K562 (cell line): ENCODE results near the gene TEPSIN. TPM values are rescaled to one million over a fixed set of nuclear protein-coding genes. Genes with fewer than 3 reads are reported as not detected.

Experiments
- ATAC-seq: fragments of 200-7000 bp; cut with Tn5 transposase; 3 replicates; pipeline ENCODE4 v1.9.1; 2020; ENCODE audit warnings: moderate library complexity
- BruUV-seq: library from RNA; stranded (reverse); fragments of 400-500 nt; replicated peaks from 2 replicates; lab custom pipeline; 2021; lab: Mats Ljungman, UMichigan
- CTCF ChIA-PET: fragments of 300-600 bp; formaldehyde crosslinking; extraction: SDS; loops from one replicate; lab custom pipeline; 2021; ENCODE audit warnings: low intra/inter-chr PET ratio; lab: Yijun Ruan, JAX
- POLR2A ChIA-PET: fragments of 300-600, 350-650 bp; sonication (Branson Sonifier 250); formaldehyde crosslinking; extraction: SDS; loops from one replicate; lab custom pipeline; 2021; ENCODE audit warnings: antibody characterized with exemption, inconsistent platforms; lab: Yijun Ruan, JAX
- DNase-seq, 4 experiments: peaks; one replicate each; pipeline versions ENCODE4 v3.0.0 to v3.0.0-alpha.2; 2011 to 2018; ENCODE audit warnings: low spot score in 3 of 4, mixed read lengths in 3 of 4; ENCODE audit errors: extremely low read depth in 1 of 4
- FAIRE-seq: peaks from 2 replicates; lab custom pipeline; 2011; peaks lifted over from hg19 to GRCh38; lab: Jason Lieb, UNC
- H2AFZ ChIP-seq: 2 replicates; pipeline ENCODE4 v1.6.0; 2011; ENCODE audit warnings: low read depth, low read length, control low read depth, inconsistent platforms
- H3K27ac ChIP-seq: fragments of 200-600 bp; 3 replicates; pipeline ENCODE4 v1.8.0; 2011; ENCODE audit warnings: low read depth, mild to moderate bottlenecking, control low read depth, inconsistent platforms, low read length, moderate library complexity, mixed read lengths; ENCODE audit errors: extremely low read depth
- H3K27me3 ChIP-seq, 2 experiments: fragments of 300-600 bp in 1 of 2; 2 replicates in 1 of 2; 3 replicates in 1 of 2; pipeline versions ENCODE4 v1.6.0 to v1.8.0; 2011; ENCODE audit warnings: inconsistent platforms in 2 of 2, low read length in 2 of 2, mild to moderate bottlenecking in 1 of 2, mixed read lengths in 1 of 2, moderate library complexity in 1 of 2; ENCODE audit not compliant: control insufficient read depth in 2 of 2, insufficient read depth in 2 of 2
- H3K36me3 ChIP-seq: fragments of 300-600 bp; 3 replicates; pipeline ENCODE4 v1.8.0; 2011; ENCODE audit warnings: mild to moderate bottlenecking, low read length, inconsistent platforms; ENCODE audit not compliant: control insufficient read depth, insufficient read depth
- H3K4me1 ChIP-seq, 2 experiments: fragments of 200-600 bp in 1 of 2; replicated peaks in 1 of 2; 2 replicates in 1 of 2; 3 replicates in 1 of 2; pipeline versions ENCODE4 v1.5.1 to v1.8.0; 2011; ENCODE audit warnings: inconsistent platforms in 2 of 2, low read length in 2 of 2, mild to moderate bottlenecking in 1 of 2, mixed read lengths in 1 of 2, moderate library complexity in 1 of 2; ENCODE audit not compliant: control insufficient read depth in 2 of 2, insufficient read depth in 2 of 2
- H3K4me2 ChIP-seq: 2 replicates; pipeline ENCODE4 v1.6.1; 2011; ENCODE audit warnings: low read length, control low read depth, inconsistent platforms, mixed read lengths; ENCODE audit not compliant: insufficient read depth
- H3K4me3 ChIP-seq: fragments of 200-600 bp; sonication (generic), shearing (Covaris generic); 2 replicates; pipeline ENCODE4 v1.5.1; 2016; ENCODE audit warnings: control low read depth, inconsistent platforms
- H3K79me2 ChIP-seq: fragments of 200-600 bp; 3 replicates; pipeline ENCODE4 v1.8.0; 2011; ENCODE audit warnings: low read length, inconsistent platforms; ENCODE audit not compliant: control insufficient read depth, insufficient read depth
- H3K9ac ChIP-seq, 2 experiments: 2 replicates each; pipeline versions ENCODE4 v1.6.0 to v1.6.1; 2011; ENCODE audit warnings: low read depth in 2 of 2, low read length in 2 of 2, control low read depth in 1 of 2, inconsistent platforms in 1 of 2, mild to moderate bottlenecking in 1 of 2, mixed read lengths in 1 of 2; ENCODE audit not compliant: insufficient read depth in 1 of 2
- H3K9me1 ChIP-seq: one replicate; pipeline ENCODE4 v1.6.0; 2011; ENCODE audit warnings: inconsistent platforms, mild to moderate bottlenecking, low read length, moderate library complexity; ENCODE audit not compliant: control insufficient read depth, insufficient read depth
- H3K9me3 ChIP-seq: replicated peaks from 2 replicates; pipeline ENCODE4 v1.5.1; 2011; ENCODE audit warnings: low read depth, low read length, inconsistent platforms; ENCODE audit not compliant: control insufficient read depth, insufficient read depth
- H4K20me1 ChIP-seq: replicated peaks from 2 replicates; pipeline ENCODE4 v1.6.1; 2011; ENCODE audit warnings: low read length, inconsistent platforms, mixed read lengths; ENCODE audit not compliant: control insufficient read depth, insufficient read depth
- BRD9 ChIP-seq: fragments of 450-650 bp; IDR thresholded peaks from 2 replicates; pipeline ENCODE4 v1.6.1; 2018; ENCODE audit warnings: low read depth; ENCODE audit not compliant: partially characterized antibody
- CREM ChIP-seq: IDR thresholded peaks from 2 replicates; pipeline ENCODE4 v1.6.1; 2014; ENCODE audit warnings: antibody characterized with exemption, low read depth
- ELK1 ChIP-seq: sonication (generic); formaldehyde crosslinking; IDR thresholded peaks from 2 replicates; pipeline ENCODE4 v1.8.1; 2022; ENCODE audit warnings: missing genetic modification reagents
- MAFF ChIP-seq: IDR thresholded peaks from 2 replicates; pipeline ENCODE4 v1.6.1; 2012; ENCODE audit warnings: low read length, improper control_type of control experiment
- NFYB ChIP-seq: IDR thresholded peaks from 2 replicates; pipeline ENCODE4 v1.6.1; 2011; ENCODE audit warnings: mild to moderate bottlenecking, moderate library complexity; ENCODE audit not compliant: insufficient read length; ENCODE audit errors: extremely low read depth
- NR4A1 ChIP-seq, 2 experiments: fragments of 250-450 bp in 1 of 2; fragments of 450-650 bp in 1 of 2; sonication (Bioruptor Pico) in 1 of 2; IDR thresholded peaks; 2 replicates each; pipeline versions ENCODE4 v1.4.0 to v1.6.1; 2016 to 2020; ENCODE audit warnings: mild to moderate bottlenecking in 2 of 2, missing compliant biosample characterization in 1 of 2, missing genetic modification characterization in 1 of 2, moderate library complexity in 1 of 2
- POLR2G ChIP-seq: fragments of 200-400 bp; formaldehyde crosslinking; IDR thresholded peaks from 2 replicates; pipeline ENCODE4 v1.6.1; 2017; ENCODE audit warnings: low read depth, mild to moderate bottlenecking, antibody characterized with exemption, low read length, moderate library complexity
- POU5F1 ChIP-seq: fragments of 150-350 bp; IDR thresholded peaks from 2 replicates; pipeline ENCODE4 v1.6.1; 2014; ENCODE audit warnings: borderline replicate concordance, low read length, low read depth, mild to moderate bottlenecking; ENCODE audit not compliant: partially characterized antibody
- RNF2 ChIP-seq: sonication (generic); IDR thresholded peaks from 2 replicates; pipeline ENCODE4 v1.6.1; 2016
- SMARCC2 ChIP-seq: fragments of 450-650 bp; IDR thresholded peaks from 2 replicates; pipeline ENCODE4 v1.6.1; 2017; ENCODE audit warnings: antibody characterized with exemption, moderate library complexity, mild to moderate bottlenecking, low read depth
- SNRNP70 ChIP-seq: fragments of 200-400 bp; formaldehyde crosslinking; optimal IDR thresholded peaks from 2 replicates; pipeline ENCODE3; 2017; ENCODE audit warnings: low read depth, low read length
- TSC22D4 ChIP-seq: fragments of 450-650 bp; IDR thresholded peaks from 2 replicates; pipeline ENCODE4 v1.6.1; 2016; ENCODE audit warnings: missing genetic modification characterization, missing biosample characterization, control low read depth
- ZNF75A ChIP-seq: fragments of 450-650 bp; formaldehyde crosslinking; IDR thresholded peaks from 2 replicates; pipeline ENCODE4 v1.4.0; 2020; ENCODE audit warnings: mild to moderate bottlenecking
- ZNF76 ChIP-seq: fragments of 250-450 bp; sonication (Bioruptor Pico); IDR thresholded peaks from 2 replicates; pipeline ENCODE4 v1.4.0; 2020; ENCODE audit warnings: mild to moderate bottlenecking, moderate library complexity, borderline replicate concordance
- WGBS: fragments of 100-300 bp; shearing (Covaris generic); methylation state at CpG from one replicate; pipeline ENCODE4 v1.1.6; 2016; ENCODE audit warnings: low coverage, mixed read lengths; ENCODE audit not compliant: insufficient coverage; ENCODE audit errors: missing lambda C conversion rate; 5-methylcytosine and 5-hydroxymethylcytosine counted together
- in situ Hi-C: fragments of 300-500 bp; cut with MboI; formaldehyde crosslinking; loops from 4 replicates; pipeline ENCODE4 v1.15.0; 2018; ENCODE audit warnings: inconsistent platforms, mixed read lengths
- intact Hi-C: fragments of 100-400 bp; cut with micrococcal nuclease; formaldehyde crosslinking; loops from 2 replicates; pipeline ENCODE4 v1.14.2; 2022
- polyA plus RNA-seq, 8 experiments: library from polyadenylated mRNA; depleted of rRNA in 4 of 8; stranded (reverse) in 5 of 8; unstranded in 3 of 8; fragments of >200 nt; fragmentation: Nextera tagmentation in 2 of 8; fragmentation: Illumina TruSeq in 1 of 8; extraction: Ambion mirVana in 2 of 8; extraction: Trizol in 1 of 8; gene quantifications; 2 replicates each; pipeline versions ENCODE4 v1.2.1 to v1.2.3, GENCODE V29; 2011 to 2014; ENCODE audit warnings: inconsistent platforms in 1 of 8, missing spikeins in 1 of 8
- total RNA-seq, 7 experiments: library from RNA; depleted of rRNA in 6 of 7; stranded (reverse); fragments of >200 nt in 6 of 7; fragmentation: Illumina TruSeq in 2 of 7; extraction: Trizol in 2 of 7; gene quantifications; 2 replicates each; pipeline versions ENCODE4 v1.2.1 to v1.2.3, GENCODE V29; 2011 to 2021; ENCODE audit warnings: low replicate concordance in 1 of 7
- TF ChIP-seq, protein P1 (sequence below): sonication (generic); formaldehyde crosslinking; IDR thresholded peaks from 2 replicates; pipeline ENCODE4 v1.8.0; 2022; ENCODE audit warnings: mild to moderate bottlenecking, missing genetic modification reagents

The TEPSIN gene
- total and polyA plus RNA-seq, 9 of the 15 experiments (the other 6 are each of a cell fraction or from before 2014, with no cell fraction given) = 0.80 to 29.8 (median 5.3) TPM

DNA sequence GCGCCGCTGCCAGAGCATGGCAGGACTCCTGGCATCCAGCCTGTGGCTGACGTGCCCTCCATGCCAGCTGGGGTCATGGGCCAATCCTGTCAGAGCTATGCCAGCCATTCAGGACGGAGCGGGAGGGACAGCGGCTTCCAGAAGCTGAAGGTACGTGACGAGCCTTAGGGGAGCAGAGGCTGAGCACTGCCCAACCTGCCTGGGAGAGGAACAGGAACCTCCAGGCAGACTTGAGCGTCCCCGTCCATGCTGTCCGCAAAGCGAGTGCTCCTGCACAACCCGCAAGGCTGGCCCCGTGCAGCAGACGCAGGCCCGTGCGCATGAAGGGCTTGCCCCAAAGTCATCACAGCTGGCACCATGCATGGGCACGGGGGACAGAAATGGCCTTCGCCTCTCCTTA is 21.8 kb upstream of the TEPSIN start:
- peaks cover 0 to 45% of the 10 kb centered on the region in 2 experiments; a peak in 2 of 5 replicates for H3K4me1 ChIP-seq
- no peak overlapping the region for H3K4me3 ChIP-seq
- WGBS = 93% methylated on average over 10 of the region's 19 CpGs
- H3K4me2 ChIP-seq = no peak overlapping the region
- no peak overlapping the region for H2AFZ ChIP-seq
- H4K20me1 ChIP-seq = no peaks in the 10 kb centered on the region; the same call in 1 of the 2 replicates
- CTCF ChIA-PET = no interaction called here
- no peaks in the 10 kb centered on the region for H3K9me1 ChIP-seq
- H3K9ac ChIP-seq = peak overlapping the region in 1 of 2 experiments; percentile 17; a peak in 1 of 4 replicates
- H3K9me3 ChIP-seq = no peaks in the 10 kb centered on the region
- BruUV-seq = no TSS peak
- in situ Hi-C loops = no loop called here
- POLR2A ChIA-PET = no interaction called here
- no peak for ATAC-seq
- intact Hi-C loops = no loop called here
- no peaks in the 10 kb centered on the region for H3K27me3 ChIP-seq
- FAIRE-seq = no peak
- TF ChIP-seq, protein P1, sequence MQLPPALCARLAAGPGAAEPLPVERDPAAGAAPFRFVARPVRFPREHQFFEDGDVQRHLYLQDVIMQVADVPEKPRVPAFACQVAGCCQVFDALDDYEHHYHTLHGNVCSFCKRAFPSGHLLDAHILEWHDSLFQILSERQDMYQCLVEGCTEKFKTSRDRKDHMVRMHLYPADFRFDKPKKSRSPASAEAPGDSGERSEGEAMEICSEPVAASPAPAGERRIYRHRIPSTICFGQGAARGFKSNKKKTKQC (CRISPR knock-in tag) = no peak
- TF ChIP-seq POLR2G = peak; percentile 40; the same call in 1 of the 2 replicates
- TF ChIP-seq, all 486 proteins: peak for 1
- no peak overlapping the region for H3K27ac ChIP-seq
- no peaks in the 10 kb centered on the region for H3K79me2 ChIP-seq
- H3K36me3 ChIP-seq = peaks cover 66% of the 10 kb centered on the region; the same call in 2 of the 3 replicates
- no peak for DNase-seq

DNA sequence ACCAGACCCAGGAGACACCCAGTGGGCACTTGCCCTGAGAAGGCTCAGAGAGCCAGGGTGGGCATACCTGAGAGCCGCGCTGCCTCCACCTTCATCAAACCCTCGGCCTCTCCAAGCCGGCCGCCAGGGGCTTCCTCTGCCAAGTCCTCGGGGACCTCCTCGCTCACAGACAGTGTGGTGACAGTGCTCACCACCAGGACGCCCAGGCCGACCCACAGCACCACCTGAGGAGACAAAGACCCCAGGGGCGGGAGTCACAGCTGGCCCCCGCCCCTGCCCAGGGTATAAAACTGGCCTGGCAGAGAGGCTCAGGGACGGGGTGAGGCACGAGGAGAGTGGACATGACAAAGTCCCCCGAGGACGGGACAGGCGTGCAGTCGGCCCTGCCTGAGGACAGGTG is 21.3 kb upstream of the TEPSIN start:
- POLR2A ChIA-PET = no interaction called here
- H3K4me3 ChIP-seq = no peak overlapping the region
- DNase-seq (no peak), ATAC-seq (no peak), FAIRE-seq (no peak)
- peaks cover 62% of the 10 kb centered on the region; the same call in 2 of the 3 replicates for H3K36me3 ChIP-seq
- WGBS = 93% methylated on average over 13 of the region's 17 CpGs
- H3K27me3 ChIP-seq = no peaks in the 10 kb centered on the region
- no peaks in the 10 kb centered on the region for H3K9me3 ChIP-seq
- in situ Hi-C loops (no loop called here), intact Hi-C loops (no loop called here)
- H3K4me2 ChIP-seq = no peak overlapping the region
- CTCF ChIA-PET = no interaction called here
- peak overlapping the region in 1 of 2 experiments; percentile 80; a peak in 2 of 4 replicates for H3K9ac ChIP-seq
- BruUV-seq = no TSS peak
- H4K20me1 ChIP-seq = no peaks in the 10 kb centered on the region; the same call in 1 of the 2 replicates
- no peak overlapping the region for H2AFZ ChIP-seq
- H3K4me1 ChIP-seq = peaks cover 0 to 49% of the 10 kb centered on the region in 2 experiments; a peak in 2 of 5 replicates
- H3K79me2 ChIP-seq = no peaks in the 10 kb centered on the region
- no peak overlapping the region for H3K27ac ChIP-seq
- H3K9me1 ChIP-seq = no peaks in the 10 kb centered on the region
- TF ChIP-seq BRD9 (no peak), NFYB (no peak), CREM (no peak), SMARCC2 (no peak), SNRNP70 (no peak), NR4A1 (CRISPR knock-in tag; IDR thresholded peaks at IDR 0.05) (no peak), NR4A1 (tag; IDR thresholded peaks at IDR 0.05) (no peak), TSC22D4 (tag) (no peak), POU5F1 (no peak), ZNF75A (no peak), ELK1 (CRISPR knock-in tag) (no peak), ZNF76 (CRISPR knock-in tag) (no peak), MAFF (no peak), RNF2 (no peak)
